ENCODE measurements around the gene WFDC12.
"Not testable (repeated sequence)": the region's sequence is repeated elsewhere in the genome, so short reads cannot be mapped to it uniquely, and the experiment has no call there.

Gene WFDC12

DNA sequence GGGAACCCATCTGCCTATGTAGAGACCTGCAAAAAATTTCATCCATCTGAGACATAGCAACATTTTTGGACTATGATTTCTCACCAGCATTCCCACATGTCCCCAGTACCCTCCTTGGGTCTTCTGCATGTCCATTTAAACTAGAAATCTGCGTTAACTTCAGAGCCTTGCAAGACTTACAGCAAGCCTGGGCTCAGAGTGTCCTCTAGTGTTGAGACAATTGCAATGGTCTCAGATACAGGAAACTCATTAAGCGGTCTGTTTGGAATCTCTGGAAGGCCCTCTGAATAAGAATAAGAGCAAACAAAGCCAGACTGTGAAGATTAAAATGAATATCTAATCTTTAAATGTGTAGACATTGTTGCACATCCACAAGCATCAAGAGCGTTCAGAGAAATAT, 29.9 kb upstream of the WFDC12 start:
- Histone ChIP-seq H3K9me3 (ENCODE audit: insufficient read depth, low read length) (peaks cover 20% of the 10 kb centered on the region), H3K9ac (ENCODE audit: insufficient read length, low read depth) (no peak overlapping the region), H3K36me3 (ENCODE audit: insufficient read depth, insufficient read length, low read length) (no peaks in the 10 kb centered on the region), H3K27me3 (ENCODE audit: insufficient read depth, insufficient read length) (no peaks in the 10 kb centered on the region), H3K4me3 (ENCODE audit: insufficient read length, low read depth) (no peak overlapping the region), H3K4me1 (ENCODE audit: insufficient read depth, insufficient read length) (no peaks in the 10 kb centered on the region)
- TF ChIP-seq YY1 (IDR thresholded peaks at IDR 0.05; ENCODE audit: insufficient read depth, insufficient read length) (no peak), ZNF274 (IDR thresholded peaks at IDR 0.05; ENCODE audit: low read depth, low read length) (no peak), SUZ12 (IDR thresholded peaks at IDR 0.05; ENCODE audit: extremely low read depth, insufficient read depth, insufficient read length) (no peak)
- no peak for DNase-seq (ENCODE audit: low read depth, low spot score)

DNA sequence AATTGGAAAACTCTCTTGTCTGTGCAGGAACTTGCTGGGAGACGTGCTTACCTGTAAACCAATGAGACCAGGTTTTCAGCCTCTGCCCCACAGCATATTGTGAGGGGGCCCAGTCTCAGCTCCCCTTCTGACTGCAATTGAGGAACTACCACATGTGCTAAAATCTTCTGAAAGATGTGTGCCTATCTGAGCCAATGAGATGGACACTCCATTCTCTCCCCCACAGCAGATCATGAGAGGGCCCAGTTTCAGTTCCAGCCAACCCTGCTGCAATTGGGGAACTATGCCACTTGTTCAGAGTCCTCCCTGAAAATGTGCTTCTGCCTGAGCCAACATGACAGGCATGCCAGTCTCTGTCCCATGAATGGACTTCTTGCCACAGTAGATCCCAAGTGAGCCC, 29.5 kb upstream of the WFDC12 start:
- DNase-seq (ENCODE audit: low read depth, low spot score) = no peak
- Histone ChIP-seq H3K9ac (ENCODE audit: insufficient read length, low read depth) (no peak overlapping the region), H3K4me1 (ENCODE audit: insufficient read depth, insufficient read length) (no peaks in the 10 kb centered on the region)

DNA sequence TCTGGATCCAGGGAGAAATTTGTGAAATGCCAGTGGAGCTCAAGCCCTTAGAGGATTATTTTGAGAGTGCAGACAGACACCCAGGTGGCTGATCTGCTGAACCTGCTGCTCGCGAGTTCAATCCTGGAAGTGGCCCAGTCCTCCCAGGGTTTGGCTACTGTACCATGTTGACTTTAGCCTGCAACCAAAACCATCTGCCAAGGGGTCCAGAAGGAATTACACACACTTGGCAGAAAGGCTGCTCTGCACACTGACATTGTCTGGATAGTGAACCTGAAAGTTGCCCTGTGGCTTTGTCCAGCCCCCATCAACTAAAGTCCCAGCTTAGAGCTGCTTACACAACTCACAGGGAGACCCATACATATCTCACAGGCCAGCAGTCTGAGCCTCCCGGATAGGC, 28.9 kb upstream of the WFDC12 start:
- DNase-seq (ENCODE audit: low read depth, low spot score) = no peak
- Histone ChIP-seq H3K4me1 (ENCODE audit: insufficient read depth, insufficient read length) (no peaks in the 10 kb centered on the region), H3K9me3 (ENCODE audit: insufficient read depth, low read length) (peaks cover 18% of the 10 kb centered on the region; the same call in 1 of the 2 replicates), H3K9ac (ENCODE audit: insufficient read length, low read depth) (no peak overlapping the region), H3K27me3 (ENCODE audit: insufficient read depth, insufficient read length) (no peaks in the 10 kb centered on the region), H3K4me3 (ENCODE audit: insufficient read length, low read depth) (no peak overlapping the region), H3K36me3 (ENCODE audit: insufficient read depth, insufficient read length, low read length) (no peaks in the 10 kb centered on the region)
- TF ChIP-seq ZNF274 (IDR thresholded peaks at IDR 0.05; ENCODE audit: low read depth, low read length) (no peak), SUZ12 (IDR thresholded peaks at IDR 0.05; ENCODE audit: extremely low read depth, insufficient read depth, insufficient read length) (no peak), YY1 (IDR thresholded peaks at IDR 0.05; ENCODE audit: insufficient read depth, insufficient read length) (no peak)

More for the DNA sequence above, 29.5 kb upstream of the WFDC12 start:
- peaks cover 18% of the 10 kb centered on the region; the same call in 1 of the 2 replicates for H3K9me3 ChIP-seq (ENCODE audit: insufficient read depth, low read length)
- no peaks in the 10 kb centered on the region for H3K36me3 ChIP-seq (ENCODE audit: insufficient read depth, insufficient read length, low read length)
- H3K4me3 ChIP-seq (ENCODE audit: insufficient read length, low read depth) = no peak overlapping the region
- no peaks in the 10 kb centered on the region for H3K27me3 ChIP-seq (ENCODE audit: insufficient read depth, insufficient read length)
- TF ChIP-seq ZNF274 (IDR thresholded peaks at IDR 0.05; ENCODE audit: low read depth, low read length) = no peak
- TF ChIP-seq SUZ12 (IDR thresholded peaks at IDR 0.05; ENCODE audit: extremely low read depth, insufficient read depth, insufficient read length) = no peak
- TF ChIP-seq YY1 (IDR thresholded peaks at IDR 0.05; ENCODE audit: insufficient read depth, insufficient read length) = no peak

DNA sequence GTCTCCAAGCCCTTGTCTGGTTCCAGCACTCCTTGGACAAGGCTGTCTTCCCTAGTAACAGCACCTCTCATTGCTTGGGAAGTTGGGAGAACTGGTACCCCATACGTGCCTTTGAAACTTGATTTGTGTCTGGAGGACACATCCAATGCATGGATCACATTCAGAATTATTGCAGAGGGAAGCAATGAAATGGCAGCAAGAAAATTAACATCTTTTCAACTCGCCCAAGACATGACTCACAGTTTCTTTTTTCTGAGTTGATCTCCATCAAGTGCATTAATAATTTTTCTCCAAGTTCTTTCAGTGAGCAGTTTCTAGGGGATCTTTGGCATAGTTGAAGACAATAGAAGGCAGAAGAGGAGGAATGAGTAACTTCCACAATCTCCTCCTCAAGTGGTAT, 28.1 kb upstream of the WFDC12 start:
- DNase-seq (ENCODE audit: low read depth, low spot score) = no peak
- TF ChIP-seq ZNF274 (IDR thresholded peaks at IDR 0.05; ENCODE audit: low read depth, low read length) = no peak
- TF ChIP-seq YY1 (IDR thresholded peaks at IDR 0.05; ENCODE audit: insufficient read depth, insufficient read length) = no peak
- TF ChIP-seq SUZ12 (IDR thresholded peaks at IDR 0.05; ENCODE audit: extremely low read depth, insufficient read depth, insufficient read length) = no peak
- H3K36me3 ChIP-seq (ENCODE audit: insufficient read depth, insufficient read length, low read length) = no peaks in the 10 kb centered on the region
- peaks cover 18% of the 10 kb centered on the region; the same call in 1 of the 2 replicates for H3K9me3 ChIP-seq (ENCODE audit: insufficient read depth, low read length)
- no peak overlapping the region for H3K4me3 ChIP-seq (ENCODE audit: insufficient read length, low read depth)
- H3K27me3 ChIP-seq (ENCODE audit: insufficient read depth, insufficient read length) = no peaks in the 10 kb centered on the region
- no peaks in the 10 kb centered on the region for H3K4me1 ChIP-seq (ENCODE audit: insufficient read depth, insufficient read length)
- no peak overlapping the region for H3K9ac ChIP-seq (ENCODE audit: insufficient read length, low read depth)

DNA sequence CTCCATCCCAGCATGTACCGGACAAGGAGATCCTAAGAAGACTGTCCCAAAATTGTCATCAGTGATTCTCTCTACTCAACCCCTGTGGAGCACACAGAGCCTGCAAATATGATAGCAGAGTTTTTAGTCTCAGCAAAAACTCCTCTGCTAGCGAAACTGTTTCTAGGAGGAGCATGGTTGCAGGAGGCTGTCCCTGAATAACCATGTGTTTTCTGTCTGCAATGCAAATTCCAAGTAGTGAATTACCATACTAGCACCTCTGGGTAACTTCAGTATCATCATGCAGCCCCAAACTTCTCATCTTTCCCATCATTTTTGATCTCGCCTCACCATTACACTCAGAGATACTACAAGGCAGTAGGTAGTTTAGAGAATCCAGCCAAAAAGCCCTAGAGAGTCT, 24.8 kb upstream of the WFDC12 start:
- Histone ChIP-seq H3K27me3 (ENCODE audit: insufficient read depth, insufficient read length) (peaks cover 2% of the 10 kb centered on the region), H3K9me3 (ENCODE audit: insufficient read depth, low read length) (no peaks in the 10 kb centered on the region), H3K9ac (ENCODE audit: insufficient read length, low read depth) (no peak overlapping the region), H3K4me1 (ENCODE audit: insufficient read depth, insufficient read length) (no peaks in the 10 kb centered on the region), H3K36me3 (ENCODE audit: insufficient read depth, insufficient read length, low read length) (no peaks in the 10 kb centered on the region), H3K4me3 (ENCODE audit: insufficient read length, low read depth) (no peak overlapping the region)
- TF ChIP-seq YY1 (IDR thresholded peaks at IDR 0.05; ENCODE audit: insufficient read depth, insufficient read length) = no peak
- no peak for TF ChIP-seq SUZ12 (IDR thresholded peaks at IDR 0.05; ENCODE audit: extremely low read depth, insufficient read depth, insufficient read length)
- TF ChIP-seq ZNF274 (IDR thresholded peaks at IDR 0.05; ENCODE audit: low read depth, low read length) = no peak
- no peak for DNase-seq (ENCODE audit: low read depth, low spot score)

DNA sequence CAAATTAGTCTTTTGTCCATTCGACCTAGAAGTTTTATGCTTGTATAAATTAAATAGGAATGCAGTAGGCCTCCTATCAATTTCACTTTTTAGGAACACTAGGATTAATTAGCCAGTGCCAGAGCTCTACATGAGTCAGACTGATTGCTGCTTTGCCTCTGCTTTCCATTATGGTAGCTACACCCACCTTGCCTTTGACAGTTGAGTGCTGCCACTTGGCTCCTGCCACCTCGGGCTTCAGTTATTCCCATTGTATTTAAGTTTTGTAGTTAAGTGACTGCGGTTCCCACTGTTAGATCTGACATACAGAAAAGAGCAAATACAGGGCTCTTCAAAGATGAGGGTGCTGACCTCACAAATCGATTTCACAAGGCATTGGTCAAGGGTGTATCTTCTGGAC, 16.6 kb upstream of the WFDC12 start:
- no peak for DNase-seq (ENCODE audit: low read depth, low spot score)
- Histone ChIP-seq H3K9ac (ENCODE audit: insufficient read length, low read depth) (no peak overlapping the region), H3K4me1 (ENCODE audit: insufficient read depth, insufficient read length) (no peaks in the 10 kb centered on the region), H3K4me3 (ENCODE audit: insufficient read length, low read depth) (no peak overlapping the region), H3K36me3 (ENCODE audit: insufficient read depth, insufficient read length, low read length) (no peaks in the 10 kb centered on the region), H3K9me3 (ENCODE audit: insufficient read depth, low read length) (no peaks in the 10 kb centered on the region), H3K27me3 (ENCODE audit: insufficient read depth, insufficient read length) (peaks cover 2% of the 10 kb centered on the region)
- TF ChIP-seq YY1 (IDR thresholded peaks at IDR 0.05; ENCODE audit: insufficient read depth, insufficient read length) (no peak), ZNF274 (IDR thresholded peaks at IDR 0.05; ENCODE audit: low read depth, low read length) (no peak), SUZ12 (IDR thresholded peaks at IDR 0.05; ENCODE audit: extremely low read depth, insufficient read depth, insufficient read length) (no peak)

DNA sequence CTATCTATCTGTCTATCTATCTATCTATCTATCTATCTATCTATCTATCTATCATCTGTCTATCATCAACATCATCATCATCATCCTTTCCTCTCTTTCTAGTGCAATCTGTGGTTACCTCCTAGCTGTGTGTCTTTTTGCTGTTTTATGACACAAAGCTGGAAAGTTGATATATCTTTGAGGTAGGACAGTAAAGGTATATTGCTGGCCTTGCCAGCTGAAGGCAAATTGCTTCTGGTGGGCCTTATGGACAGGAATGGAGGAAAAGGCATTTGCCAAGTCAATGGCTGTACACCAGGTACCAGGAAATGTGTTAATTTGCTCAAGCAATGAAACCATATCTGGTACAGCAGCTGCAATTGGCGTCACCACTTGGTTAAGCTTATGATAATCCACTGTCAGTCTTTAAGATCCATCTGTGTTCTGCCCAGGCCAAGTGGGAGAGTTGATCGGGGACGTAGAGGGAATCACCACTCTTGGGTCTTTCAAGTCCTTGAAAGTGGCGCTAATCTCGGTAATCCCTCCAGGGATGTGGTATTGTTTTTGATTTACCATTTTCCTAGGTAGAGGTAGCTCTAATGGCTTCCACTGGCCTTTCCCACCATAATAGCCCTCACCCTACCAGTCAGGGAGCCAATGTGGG, 15.6 kb upstream of the WFDC12 start:
- H3K4me3 ChIP-seq (ENCODE audit: insufficient read length, low read depth); H3K4me1 ChIP-seq (ENCODE audit: insufficient read depth, insufficient read length); DNase-seq (ENCODE audit: low read depth, low spot score); H3K9me3 ChIP-seq (ENCODE audit: insufficient read depth, low read length); H3K36me3 ChIP-seq (ENCODE audit: insufficient read depth, insufficient read length, low read length); H3K9ac ChIP-seq (ENCODE audit: insufficient read length, low read depth); H3K27me3 ChIP-seq (ENCODE audit: insufficient read depth, insufficient read length): not testable (repeated sequence)

Measured in NT2/D1 (cell line).